ENCODE measurements around the gene TBCE. TPM values are rescaled to one million over a fixed set of nuclear protein-coding genes. Genes with fewer than 3 reads are reported as not detected.
A peak's percentile ranks its signal among the peaks of the same experiment; 100 is the strongest.
"Not testable (repeated sequence)": the region's sequence is repeated elsewhere in the genome, so short reads cannot be mapped to it uniquely, and the experiment has no call there.

TBCE gene
- total RNA-seq, 2 experiments from 2014 or later = 18.8 to 22.1 TPM

DNA sequence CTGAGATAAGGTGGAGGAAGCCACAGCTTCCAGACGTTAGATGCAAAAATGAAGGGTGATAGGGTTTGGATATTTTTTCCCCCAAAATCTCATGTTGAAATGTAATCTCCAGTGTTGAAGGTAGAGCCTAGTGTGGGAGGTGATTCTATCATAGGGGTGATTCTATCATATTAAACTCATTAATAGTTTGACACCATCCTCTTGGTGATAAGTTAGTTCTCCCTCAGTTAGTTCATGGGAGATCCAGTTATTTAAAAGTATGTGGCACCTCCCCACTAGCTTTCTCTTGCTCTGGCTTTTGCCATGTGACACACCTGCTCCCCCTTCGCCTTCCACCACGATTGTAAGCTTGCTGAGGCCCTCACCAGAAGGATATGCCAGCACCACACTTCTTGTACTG, 8.3 kb upstream of the TBCE start:
- DNase-seq = no peak
- intact Hi-C loops (cut with micrococcal nuclease) = no loop called here
- H3K4me3 Mint-ChIP-seq = no peak overlapping the region
- no peaks in the 10 kb centered on the region for H3K27me3 Mint-ChIP-seq (ENCODE audit: low read depth)
- no peaks in the 10 kb centered on the region for H3K36me3 Mint-ChIP-seq (ENCODE audit: low read depth)
- H3K4me1 Mint-ChIP-seq (ENCODE audit: low read depth) = no peaks in the 10 kb centered on the region
- CTCF ChIA-PET = interaction anchor here (0.7 kb wide), 1 partner anchor 13 kb away, joined by 3 read pairs; no protein-coding TSS in a partner anchor
- H3K27ac Mint-ChIP-seq = no peak overlapping the region
- H3K9me3 Mint-ChIP-seq = no peaks in the 10 kb centered on the region

- H3K27me3 Mint-ChIP-seq (ENCODE audit: low read depth); DNase-seq; H3K27ac Mint-ChIP-seq; H3K9me3 Mint-ChIP-seq; H3K36me3 Mint-ChIP-seq (ENCODE audit: low read depth); intact Hi-C loops (cut with micrococcal nuclease); H3K4me3 Mint-ChIP-seq: not testable (repeated sequence)
- CTCF ChIA-PET = interaction anchor here (0.6 to 2.7 kb wide), 4 partner anchors 32 to 52 kb away, joined by 3 to 11 read pairs (median 4); no protein-coding TSS in a partner anchor
- peaks cover 23% of the 10 kb centered on the region for H3K4me1 Mint-ChIP-seq (ENCODE audit: low read depth)
Observed at GRCh38 chr1:235364189-235364588, 3.0 kb upstream of the TBCE start.

- peaks cover 27% of the 10 kb centered on the region for H3K4me1 Mint-ChIP-seq (ENCODE audit: low read depth)
- DNase-seq = peak; percentile 80
- intact Hi-C loops (cut with micrococcal nuclease) = loop anchor here (1.0 to 2.0 kb wide), 6 partner anchors 49 to 205 kb away; partner anchors contain the start of genes B3GALNT2 and RBM34
- CTCF ChIA-PET = interaction anchor here (2.7 kb wide), 1 partner anchor 50 kb away, joined by 11 read pairs; no protein-coding TSS in a partner anchor
- H3K9me3 Mint-ChIP-seq = no peaks in the 10 kb centered on the region
- H3K36me3 Mint-ChIP-seq (ENCODE audit: low read depth) = peaks cover 2% of the 10 kb centered on the region
- H3K27ac Mint-ChIP-seq = peak overlapping the region; percentile 90
- peak overlapping the region; percentile 96 for H3K4me3 Mint-ChIP-seq
- H3K27me3 Mint-ChIP-seq (ENCODE audit: low read depth) = no peaks in the 10 kb centered on the region
Observed at GRCh38 chr1:235366286-235366685, 941 bp upstream of the TBCE start.

GRCh38 chr1:235368428-235368827, 1.2 kb downstream of the TBCE start:
- H3K27ac Mint-ChIP-seq = no peak overlapping the region
- H3K36me3 Mint-ChIP-seq (ENCODE audit: low read depth) = peaks cover 6% of the 10 kb centered on the region
- intact Hi-C loops (cut with micrococcal nuclease) = no loop called here
- no peaks in the 10 kb centered on the region for H3K27me3 Mint-ChIP-seq (ENCODE audit: low read depth)
- CTCF ChIA-PET = interaction anchor here (0.6 kb wide), 1 partner anchor 54 kb away, joined by 3 read pairs; no protein-coding TSS in a partner anchor
- H3K4me1 Mint-ChIP-seq (ENCODE audit: low read depth) = peaks cover 28% of the 10 kb centered on the region
- DNase-seq = no peak
- peak overlapping the region; percentile 96 for H3K4me3 Mint-ChIP-seq
- no peaks in the 10 kb centered on the region for H3K9me3 Mint-ChIP-seq

DNA sequence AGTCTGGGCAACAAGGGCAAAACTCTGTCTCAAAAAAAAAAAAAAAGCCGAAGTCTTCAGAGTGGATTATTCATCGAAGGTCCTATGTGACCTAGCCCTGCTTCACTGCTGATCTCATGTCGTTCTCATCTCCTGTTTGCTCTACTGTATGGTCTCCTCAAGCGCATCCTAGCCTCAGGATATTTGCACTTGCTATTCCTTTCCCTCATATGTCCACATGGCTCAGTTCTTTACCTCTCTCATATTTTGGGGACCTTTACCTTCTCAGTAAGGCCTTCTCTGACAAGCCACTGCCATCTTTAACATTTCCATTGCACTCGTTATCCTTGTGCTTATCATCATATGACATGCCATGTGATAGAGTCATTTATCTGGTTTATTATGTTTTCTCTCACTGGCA, 2.6 kb downstream of the TBCE start:
- H3K27ac Mint-ChIP-seq = no peak overlapping the region
- H3K4me3 Mint-ChIP-seq = no peak overlapping the region
- peaks cover 30% of the 10 kb centered on the region for H3K4me1 Mint-ChIP-seq (ENCODE audit: low read depth)
- no peak for DNase-seq
- intact Hi-C loops (cut with micrococcal nuclease) = no loop called here
- H3K36me3 Mint-ChIP-seq (ENCODE audit: low read depth) = peaks cover 7% of the 10 kb centered on the region
- CTCF ChIA-PET = no interaction called here
- H3K27me3 Mint-ChIP-seq (ENCODE audit: low read depth) = no peaks in the 10 kb centered on the region
- no peaks in the 10 kb centered on the region for H3K9me3 Mint-ChIP-seq

GRCh38 chr1:235375919-235376605, 8.8 kb downstream of the TBCE start:
- DNase-seq = no peak
- CTCF ChIA-PET = interaction anchor here (0.6 to 2.2 kb wide), 3 partner anchors 15 to 100 kb away, joined by 3 to 6 read pairs (median 3); no protein-coding TSS in a partner anchor
- H3K9me3 Mint-ChIP-seq = no peaks in the 10 kb centered on the region
- peaks cover 3% of the 10 kb centered on the region for H3K4me1 Mint-ChIP-seq (ENCODE audit: low read depth)
- intact Hi-C loops (cut with micrococcal nuclease) = no loop called here
- no peak overlapping the region for H3K27ac Mint-ChIP-seq
- H3K4me3 Mint-ChIP-seq = no peak overlapping the region
- H3K27me3 Mint-ChIP-seq (ENCODE audit: low read depth) = no peaks in the 10 kb centered on the region
- H3K36me3 Mint-ChIP-seq (ENCODE audit: low read depth) = peaks cover 9% of the 10 kb centered on the region

DNA sequence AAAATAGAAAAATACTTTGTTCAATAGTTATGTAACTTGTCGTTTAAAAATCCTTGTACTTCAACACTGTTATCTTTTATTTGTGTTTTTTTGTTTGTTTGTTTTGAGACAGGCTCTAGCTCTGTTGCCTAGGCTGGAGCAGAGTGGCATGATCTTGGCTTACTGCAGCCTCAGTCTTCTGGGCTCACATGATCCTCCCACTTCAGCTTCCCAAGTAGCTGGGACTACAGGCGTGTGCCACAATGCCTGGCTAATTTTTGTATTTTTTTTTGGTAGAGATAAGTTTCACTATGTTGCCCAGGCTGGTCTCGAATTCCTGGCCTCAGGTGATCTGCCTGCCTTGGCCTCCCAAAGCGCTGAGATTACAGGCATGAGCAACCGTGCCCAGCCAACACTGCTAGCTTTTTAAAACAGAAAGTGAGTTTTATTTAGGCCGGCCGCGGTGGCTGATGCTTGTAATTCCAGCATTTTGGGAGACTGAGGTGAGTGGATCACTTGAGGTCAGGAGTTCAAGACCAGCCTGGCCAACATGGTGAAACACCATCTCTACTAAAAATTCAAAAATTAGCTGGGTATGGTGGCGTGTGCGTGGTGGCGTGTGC, 11.0 kb downstream of the TBCE start:
- H3K9me3 Mint-ChIP-seq; intact Hi-C loops (cut with micrococcal nuclease); H3K27ac Mint-ChIP-seq; H3K4me3 Mint-ChIP-seq; H3K27me3 Mint-ChIP-seq (ENCODE audit: low read depth); H3K4me1 Mint-ChIP-seq (ENCODE audit: low read depth); DNase-seq: not testable (repeated sequence)
- H3K36me3 Mint-ChIP-seq (ENCODE audit: low read depth) = peaks cover 15% of the 10 kb centered on the region
- CTCF ChIA-PET = interaction anchor here (1.1 kb wide), 1 partner anchor 123 kb away, joined by 3 read pairs; no protein-coding TSS in a partner anchor

DNA sequence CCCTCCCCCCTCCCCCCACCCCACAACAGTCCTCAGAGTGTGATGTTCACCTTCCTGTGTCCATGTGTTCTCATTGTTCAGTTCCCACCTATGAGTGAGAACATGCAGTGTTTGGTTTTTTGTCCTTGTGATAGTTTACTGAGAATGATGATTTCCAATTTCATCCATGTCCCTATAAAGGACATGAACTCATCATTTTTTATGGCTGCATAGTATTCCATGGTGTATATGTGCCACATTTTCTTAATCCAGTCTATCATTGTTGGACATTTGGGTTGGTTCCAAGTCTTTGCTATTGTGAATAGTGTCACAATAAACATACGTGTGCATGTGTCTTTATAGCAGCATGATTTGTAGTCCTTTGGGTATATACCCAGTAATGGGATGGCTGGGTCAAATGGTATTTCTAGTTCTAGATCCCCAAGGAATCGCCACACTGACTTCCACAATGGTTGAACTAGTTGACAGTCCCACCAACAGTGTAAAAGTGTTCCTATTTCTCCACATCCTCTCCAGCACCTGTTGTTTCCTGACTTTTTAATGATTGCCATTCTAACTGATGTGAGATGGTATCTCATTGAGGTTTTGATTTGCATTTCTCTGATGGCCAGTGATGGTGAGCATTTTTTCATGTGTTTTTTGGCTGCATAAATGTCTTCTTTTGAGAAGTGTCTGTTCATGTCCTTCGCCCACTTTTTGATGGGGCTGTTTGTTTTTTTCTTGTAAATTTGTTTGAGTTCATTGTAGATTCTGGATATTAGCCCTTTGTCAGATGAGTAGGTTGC, 14.9 kb downstream of the TBCE start:
- H3K27me3 Mint-ChIP-seq (ENCODE audit: low read depth); DNase-seq; H3K9me3 Mint-ChIP-seq; intact Hi-C loops (cut with micrococcal nuclease); H3K27ac Mint-ChIP-seq; CTCF ChIA-PET; H3K4me3 Mint-ChIP-seq; H3K4me1 Mint-ChIP-seq (ENCODE audit: low read depth): not testable (repeated sequence)
- H3K36me3 Mint-ChIP-seq (ENCODE audit: low read depth) = peaks cover 19% of the 10 kb centered on the region

GRCh38 chr1:235385633-235386032, 18.4 kb downstream of the TBCE start:
- H3K27ac Mint-ChIP-seq; CTCF ChIA-PET; H3K4me3 Mint-ChIP-seq; DNase-seq; H3K4me1 Mint-ChIP-seq (ENCODE audit: low read depth); intact Hi-C loops (cut with micrococcal nuclease); H3K27me3 Mint-ChIP-seq (ENCODE audit: low read depth): not testable (repeated sequence)
- H3K36me3 Mint-ChIP-seq (ENCODE audit: low read depth) = peaks cover 22% of the 10 kb centered on the region
- peaks cover 12% of the 10 kb centered on the region for H3K9me3 Mint-ChIP-seq

- H3K27ac Mint-ChIP-seq = no peak overlapping the region
- intact Hi-C loops (cut with micrococcal nuclease) = no loop called here
Observed at GRCh38 chr1:235391874-235392273, 24.6 kb downstream of the TBCE start.

GRCh38 chr1:235397733-235398132, 30.5 kb downstream of the TBCE start:
- no peaks in the 10 kb centered on the region for H3K9me3 Mint-ChIP-seq
- H3K27ac Mint-ChIP-seq = no peak overlapping the region
- intact Hi-C loops (cut with micrococcal nuclease) = no loop called here
- peaks cover 2% of the 10 kb centered on the region for H3K4me1 Mint-ChIP-seq (ENCODE audit: low read depth)
- no peaks in the 10 kb centered on the region for H3K27me3 Mint-ChIP-seq (ENCODE audit: low read depth)
- no peak for DNase-seq
- peaks cover 5% of the 10 kb centered on the region for H3K36me3 Mint-ChIP-seq (ENCODE audit: low read depth)
- H3K4me3 Mint-ChIP-seq = no peak overlapping the region
- CTCF ChIA-PET = interaction anchor here (3.8 kb wide), 1 partner anchor 19 kb away, joined by 16 read pairs; no protein-coding TSS in a partner anchor

More at GRCh38 chr1:235391874-235392273, 24.6 kb downstream of the TBCE start:
- CTCF ChIA-PET = interaction anchor here (0.6 to 1.8 kb wide), 3 partner anchors 24 to 848 kb away, joined by 3 to 6 read pairs (median 4); no protein-coding TSS in a partner anchor
- Mint-ChIP-seq H3K4me1 (ENCODE audit: low read depth) (no peaks in the 10 kb centered on the region), H3K9me3 (peaks cover 5% of the 10 kb centered on the region), H3K27me3 (ENCODE audit: low read depth) (no peaks in the 10 kb centered on the region), H3K36me3 (ENCODE audit: low read depth) (peaks cover 5% of the 10 kb centered on the region), H3K4me3 (no peak overlapping the region)
- DNase-seq = no peak

- no peak overlapping the region for H3K27ac Mint-ChIP-seq
- H3K27me3 Mint-ChIP-seq (ENCODE audit: low read depth) = no peaks in the 10 kb centered on the region
- peaks cover 2% of the 10 kb centered on the region for H3K4me1 Mint-ChIP-seq (ENCODE audit: low read depth)
- CTCF ChIA-PET = interaction anchor here (3.8 kb wide), 1 partner anchor 17 kb away, joined by 16 read pairs; no protein-coding TSS in a partner anchor
- peaks cover 5% of the 10 kb centered on the region for H3K36me3 Mint-ChIP-seq (ENCODE audit: low read depth)
- no peak overlapping the region for H3K4me3 Mint-ChIP-seq
- DNase-seq = no peak
- intact Hi-C loops (cut with micrococcal nuclease) = no loop called here
- H3K9me3 Mint-ChIP-seq = no peaks in the 10 kb centered on the region
Observed at GRCh38 chr1:235399661-235400060, 32.4 kb downstream of the TBCE start.
